ENCODE measurements around the gene RFX8.

GRCh38 chr2:101410746-101411145 is 64.2 kb downstream of the RFX8 start:
- TF ChIP-seq CTCF (IDR thresholded peaks at IDR 0.05; ENCODE audit: low read depth, low read length, poor library complexity, severe bottlenecking) = no peak
- no peak for TF ChIP-seq EZH2phosphoT487 (IDR thresholded peaks at IDR 0.05; ENCODE audit: borderline replicate concordance, low read length)

Measured in DOHH2 (cell line).